ENCODE results near the gene NT5C3A. TPM values are rescaled to one million over a fixed set of nuclear protein-coding genes. Genes with fewer than 3 reads are reported as not detected.

The NT5C3A gene
- total RNA-seq, 2 donors from 2014 or later: 14.5 to 22.2 TPM

DNA sequence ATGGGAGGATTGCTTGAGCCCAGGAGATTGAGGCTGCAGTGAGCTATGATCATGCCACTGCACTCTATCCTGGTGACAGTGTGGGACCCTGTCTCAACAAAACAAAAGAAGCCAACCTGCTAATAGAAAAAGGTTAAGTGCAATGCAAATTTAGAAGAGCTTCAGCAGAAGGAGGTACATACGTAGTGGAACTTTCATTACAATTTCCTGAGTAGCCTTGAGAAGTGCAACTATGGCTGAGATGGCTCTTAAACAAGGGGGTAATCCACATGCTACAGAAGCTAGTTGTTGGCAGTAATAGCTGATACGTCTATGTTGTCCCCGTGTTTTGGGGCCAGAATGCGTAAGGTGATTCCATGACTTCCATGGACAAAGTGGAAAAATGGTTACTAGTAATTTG is 10.7 kb upstream of the NT5C3A start:
- no peaks in the 10 kb centered on the region for H3K36me3 ChIP-seq
- DNase-seq (ENCODE audit: low spot score) (no peak), ATAC-seq (ENCODE audit: insufficient number of reproducible peaks, low FRiP score, low read depth) (no peak)
- peaks cover 0 to 6% of the 10 kb centered on the region in 2 donors for H3K4me1 ChIP-seq (ENCODE audit: control insufficient read depth in 1 of 2, low read depth in 2 of 2)
- H3K27ac ChIP-seq: no peak overlapping the region
- no peak overlapping the region for H3K4me3 ChIP-seq
- no peaks in the 10 kb centered on the region for H3K27me3 ChIP-seq (replicated peaks; ENCODE audit: insufficient read depth)
- no peaks in the 10 kb centered on the region for H3K9me3 ChIP-seq
- TF ChIP-seq, protein P1, sequence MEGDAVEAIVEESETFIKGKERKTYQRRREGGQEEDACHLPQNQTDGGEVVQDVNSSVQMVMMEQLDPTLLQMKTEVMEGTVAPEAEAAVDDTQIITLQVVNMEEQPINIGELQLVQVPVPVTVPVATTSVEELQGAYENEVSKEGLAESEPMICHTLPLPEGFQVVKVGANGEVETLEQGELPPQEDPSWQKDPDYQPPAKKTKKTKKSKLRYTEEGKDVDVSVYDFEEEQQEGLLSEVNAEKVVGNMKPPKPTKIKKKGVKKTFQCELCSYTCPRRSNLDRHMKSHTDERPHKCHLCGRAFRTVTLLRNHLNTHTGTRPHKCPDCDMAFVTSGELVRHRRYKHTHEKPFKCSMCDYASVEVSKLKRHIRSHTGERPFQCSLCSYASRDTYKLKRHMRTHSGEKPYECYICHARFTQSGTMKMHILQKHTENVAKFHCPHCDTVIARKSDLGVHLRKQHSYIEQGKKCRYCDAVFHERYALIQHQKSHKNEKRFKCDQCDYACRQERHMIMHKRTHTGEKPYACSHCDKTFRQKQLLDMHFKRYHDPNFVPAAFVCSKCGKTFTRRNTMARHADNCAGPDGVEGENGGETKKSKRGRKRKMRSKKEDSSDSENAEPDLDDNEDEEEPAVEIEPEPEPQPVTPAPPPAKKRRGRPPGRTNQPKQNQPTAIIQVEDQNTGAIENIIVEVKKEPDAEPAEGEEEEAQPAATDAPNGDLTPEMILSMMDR (IDR thresholded peaks at IDR 0.05): no peak

DNA sequence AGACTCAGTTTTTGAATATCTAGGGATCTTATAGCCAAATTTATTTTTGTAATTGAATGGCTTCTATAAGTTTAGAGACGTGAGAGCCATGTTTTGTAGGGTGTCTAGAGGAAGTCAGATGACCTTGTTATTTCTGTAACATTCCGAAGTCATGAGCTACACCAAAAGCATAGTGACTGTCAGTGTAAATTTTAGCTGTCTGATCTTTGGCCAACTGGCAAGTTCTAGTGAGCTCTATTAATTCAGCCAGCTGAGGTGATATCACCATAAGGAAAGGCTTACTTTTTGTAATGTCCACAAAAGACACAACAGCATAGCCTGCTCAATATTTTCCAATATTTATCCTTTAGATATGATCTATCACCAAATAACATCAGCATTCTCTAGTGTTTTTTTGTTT is 9.9 kb upstream of the NT5C3A start:
- ATAC-seq (ENCODE audit: insufficient number of reproducible peaks, low FRiP score, low read depth) (no peak), DNase-seq (ENCODE audit: low spot score) (no peak)
- Histone ChIP-seq H3K36me3 (no peaks in the 10 kb centered on the region), H3K4me3 (no peak overlapping the region), H3K27ac (no peak overlapping the region), H3K4me1 (ENCODE audit: control insufficient read depth in 1 of 2, low read depth in 2 of 2) (peaks cover 0 to 6% of the 10 kb centered on the region in 2 donors), H3K27me3 (replicated peaks; ENCODE audit: insufficient read depth) (no peaks in the 10 kb centered on the region), H3K9me3 (no peaks in the 10 kb centered on the region)
- TF ChIP-seq, protein P1 (IDR thresholded peaks at IDR 0.05): no peak

DNA sequence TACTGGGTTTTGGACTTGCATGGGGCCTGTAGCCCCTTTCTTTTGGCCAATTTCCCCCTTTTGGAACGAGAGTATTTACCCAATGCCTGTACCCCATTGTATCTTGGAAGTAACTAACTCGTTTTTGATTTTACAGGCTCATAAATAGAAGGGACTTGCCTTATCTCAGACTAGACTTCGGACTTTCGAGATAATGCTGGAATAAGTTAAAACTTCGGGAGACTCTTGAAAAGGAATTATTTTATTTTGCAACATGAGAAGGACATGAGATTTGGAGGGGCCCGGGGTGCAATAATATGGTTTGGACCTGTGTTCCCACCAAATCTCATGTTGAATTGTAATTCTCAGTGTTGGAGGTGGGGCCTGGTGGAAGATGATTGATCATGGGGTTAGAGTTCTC is 8.3 kb upstream of the NT5C3A start:
- Histone ChIP-seq H3K9me3 (peaks cover 6% of the 10 kb centered on the region), H3K4me3 (no peak overlapping the region), H3K36me3 (no peaks in the 10 kb centered on the region), H3K4me1 (ENCODE audit: control insufficient read depth in 1 of 2, low read depth in 2 of 2) (peaks cover 0 to 6% of the 10 kb centered on the region in 2 donors), H3K27me3 (replicated peaks; ENCODE audit: insufficient read depth) (no peaks in the 10 kb centered on the region), H3K27ac (no peak overlapping the region)
- ATAC-seq (ENCODE audit: insufficient number of reproducible peaks, low FRiP score, low read depth) (no peak), DNase-seq (ENCODE audit: low spot score) (no peak)
- TF ChIP-seq, protein P1 (IDR thresholded peaks at IDR 0.05): no peak

DNA sequence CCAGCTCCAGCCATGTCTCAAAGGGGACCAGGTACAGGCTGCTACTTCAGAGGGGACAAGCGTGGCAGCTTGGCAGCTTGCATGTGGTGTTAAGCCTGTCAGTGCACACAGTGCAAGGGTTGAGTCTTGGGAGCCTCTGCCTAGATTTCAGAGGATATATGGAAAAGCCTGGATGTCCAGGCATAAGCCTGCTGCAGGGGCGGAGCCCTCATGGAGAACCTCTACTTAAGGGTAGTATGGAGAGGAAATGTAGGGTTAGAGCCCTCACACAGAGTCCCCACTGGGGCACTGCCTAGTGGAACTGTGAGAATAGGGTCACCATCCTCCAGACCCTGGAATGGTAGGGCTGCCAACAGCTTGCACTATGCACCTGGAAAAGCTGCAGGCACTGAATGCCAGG is 7.7 kb upstream of the NT5C3A start:
- H3K4me3 ChIP-seq: no peak overlapping the region
- H3K27me3 ChIP-seq (replicated peaks; ENCODE audit: insufficient read depth): no peaks in the 10 kb centered on the region
- H3K9me3 ChIP-seq: peaks cover 6% of the 10 kb centered on the region
- peaks cover 0 to 6% of the 10 kb centered on the region in 2 donors for H3K4me1 ChIP-seq (ENCODE audit: control insufficient read depth in 1 of 2, low read depth in 2 of 2)
- ATAC-seq (ENCODE audit: insufficient number of reproducible peaks, low FRiP score, low read depth) (no peak), DNase-seq (ENCODE audit: low spot score) (no peak)
- TF ChIP-seq, protein P1 (IDR thresholded peaks at IDR 0.05): no peak
- no peaks in the 10 kb centered on the region for H3K36me3 ChIP-seq
- H3K27ac ChIP-seq: no peak overlapping the region

DNA sequence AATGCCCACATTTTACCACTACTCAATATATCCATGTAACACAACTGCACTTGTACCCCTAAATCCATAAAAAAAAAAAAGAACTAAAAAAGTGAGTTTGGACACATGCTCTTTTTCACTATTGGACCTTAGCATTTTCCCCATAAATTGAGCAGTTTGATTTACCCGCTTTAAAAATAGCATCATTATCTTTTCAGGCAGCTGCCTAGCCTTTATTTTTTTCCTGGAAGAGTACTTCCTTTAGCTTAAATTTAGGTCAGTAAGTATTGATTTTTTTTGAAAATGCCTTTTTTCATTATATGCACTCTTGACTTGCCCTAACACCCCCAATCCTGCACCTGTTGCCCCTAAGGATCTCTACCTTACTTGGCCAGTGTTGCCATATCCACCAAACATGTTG is 5.3 kb upstream of the NT5C3A start:
- no peaks in the 10 kb centered on the region for H3K27me3 ChIP-seq (replicated peaks; ENCODE audit: insufficient read depth)
- H3K27ac ChIP-seq: no peak overlapping the region
- H3K36me3 ChIP-seq: no peaks in the 10 kb centered on the region
- H3K4me1 ChIP-seq (ENCODE audit: control insufficient read depth in 1 of 2, low read depth in 2 of 2): peaks cover 3 to 12% of the 10 kb centered on the region in 2 donors
- ATAC-seq (ENCODE audit: insufficient number of reproducible peaks, low FRiP score, low read depth): no peak
- H3K9me3 ChIP-seq: peaks cover 6% of the 10 kb centered on the region
- DNase-seq (ENCODE audit: low spot score): no peak
- H3K4me3 ChIP-seq: no peak overlapping the region
- TF ChIP-seq, protein P1 (IDR thresholded peaks at IDR 0.05): no peak

Data from thoracic aorta (tissue), 2 donors.